Measurements from ENCODE around the gene FAM241A.

DNA sequence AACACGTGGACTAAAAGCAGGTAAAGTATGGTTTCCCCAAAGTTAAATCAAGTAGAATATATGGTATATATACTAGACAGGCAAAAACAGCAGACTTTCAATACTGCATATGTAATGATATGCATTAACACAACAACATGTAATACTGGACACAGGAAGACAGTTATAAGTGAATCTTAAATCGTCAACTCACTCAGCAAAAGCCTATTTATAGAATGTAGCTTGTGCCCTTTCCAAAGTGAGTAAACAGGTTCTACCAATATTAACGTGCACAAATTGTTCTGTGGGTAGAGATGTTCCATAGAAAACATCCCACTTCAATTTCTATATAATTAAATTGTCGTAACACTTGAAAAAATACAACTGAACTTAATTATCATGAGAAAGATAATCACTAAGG is 30.6 kb downstream of the FAM241A start:
- TF ChIP-seq EZH2phosphoT487 (IDR thresholded peaks at IDR 0.05; ENCODE audit: borderline replicate concordance, low read length): no peak
- TF ChIP-seq CTCF (conservative IDR thresholded peaks at IDR 0.05; ENCODE audit: low read depth, low read length): no peak
